Astrocyte of the spinal cord (primary cell): ENCODE data around the gene ABCA2.

Source experiments
- DNase-seq: peaks from one replicate; pipeline ENCODE4 v3.0.0; 2011; ENCODE audit warnings: low read depth, low spot score
- H3K4me3 ChIP-seq: 2 replicates; pipeline ENCODE4 v1.5.1; 2011; ENCODE audit warnings: low read depth, mild to moderate bottlenecking, low read length, moderate library complexity
- CTCF ChIP-seq: IDR thresholded peaks from 2 replicates; pipeline ENCODE4 v1.5.1; 2012; ENCODE audit warnings: low read depth, mild to moderate bottlenecking, low read length, inconsistent platforms
- in situ Hi-C: cut with HindIII; loops from 2 replicates; pipeline ENCODE4 v1.10.0; 2017; ENCODE audit warnings: low sequenced_read_pairs

Gene ABCA2

GRCh38 chr9:137071282-137071681 is 43.2 kb upstream of the ABCA2 start:
- in situ Hi-C loops: no loop called here
- TF ChIP-seq CTCF: no peak
- no peak overlapping the region for H3K4me3 ChIP-seq
- no peak for DNase-seq

GRCh38 chr9:137070906-137071275 is 42.9 kb upstream of the ABCA2 start:
- peak; percentile 10 for TF ChIP-seq CTCF
- H3K4me3 ChIP-seq: peak overlapping the region; percentile 40
- in situ Hi-C loops: no loop called here
- DNase-seq: no peak

- in situ Hi-C loops: no loop called here
- H3K4me3 ChIP-seq: peak within 1 kb of the TSS; percentile 43
- DNase-seq: peak; percentile 80
- TF ChIP-seq CTCF: no peak
Observed at GRCh38 chr9:137070201-137070905, 42.3 kb upstream of the ABCA2 start, which contains the start of gene SAPCD2. Gene SAPCD2 (minus strand): TSS chr9:137070557. CDS start chr9:137070460, 97 bp downstream.

GRCh38 chr9:137069508-137070091 is 41.6 kb upstream of the ABCA2 start:
- TF ChIP-seq CTCF: no peak
- H3K4me3 ChIP-seq: peak overlapping the region; percentile 43
- DNase-seq: no peak
- in situ Hi-C loops: no loop called here

GRCh38 chr9:137068539-137069507 is 40.8 kb upstream of the ABCA2 start:
- H3K4me3 ChIP-seq: peak overlapping the region; percentile 43
- no peak for DNase-seq
- in situ Hi-C loops: no loop called here
- no peak for TF ChIP-seq CTCF

GRCh38 chr9:137067860-137068538 is 40.0 kb upstream of the ABCA2 start:
- peak; percentile 66 for DNase-seq
- in situ Hi-C loops: no loop called here
- TF ChIP-seq CTCF: peak; percentile 93
- H3K4me3 ChIP-seq: no peak overlapping the region
